A549 treated with dexamethasone at 1 μM for 4 hours (cell line): ENCODE data around the gene CCSER2. TPM values are rescaled to one million over a fixed set of nuclear protein-coding genes. Genes with fewer than 3 reads are reported as not detected.

Source experiments
- total RNA-seq: library from RNA; stranded (reverse); fragments of 200-300 nt; extraction: Qiagen RNA extraction; gene quantifications from 5 replicates; pipeline ENCODE4 v1.2.3, GENCODE V29; 2022

CCSER2 gene, protein sequence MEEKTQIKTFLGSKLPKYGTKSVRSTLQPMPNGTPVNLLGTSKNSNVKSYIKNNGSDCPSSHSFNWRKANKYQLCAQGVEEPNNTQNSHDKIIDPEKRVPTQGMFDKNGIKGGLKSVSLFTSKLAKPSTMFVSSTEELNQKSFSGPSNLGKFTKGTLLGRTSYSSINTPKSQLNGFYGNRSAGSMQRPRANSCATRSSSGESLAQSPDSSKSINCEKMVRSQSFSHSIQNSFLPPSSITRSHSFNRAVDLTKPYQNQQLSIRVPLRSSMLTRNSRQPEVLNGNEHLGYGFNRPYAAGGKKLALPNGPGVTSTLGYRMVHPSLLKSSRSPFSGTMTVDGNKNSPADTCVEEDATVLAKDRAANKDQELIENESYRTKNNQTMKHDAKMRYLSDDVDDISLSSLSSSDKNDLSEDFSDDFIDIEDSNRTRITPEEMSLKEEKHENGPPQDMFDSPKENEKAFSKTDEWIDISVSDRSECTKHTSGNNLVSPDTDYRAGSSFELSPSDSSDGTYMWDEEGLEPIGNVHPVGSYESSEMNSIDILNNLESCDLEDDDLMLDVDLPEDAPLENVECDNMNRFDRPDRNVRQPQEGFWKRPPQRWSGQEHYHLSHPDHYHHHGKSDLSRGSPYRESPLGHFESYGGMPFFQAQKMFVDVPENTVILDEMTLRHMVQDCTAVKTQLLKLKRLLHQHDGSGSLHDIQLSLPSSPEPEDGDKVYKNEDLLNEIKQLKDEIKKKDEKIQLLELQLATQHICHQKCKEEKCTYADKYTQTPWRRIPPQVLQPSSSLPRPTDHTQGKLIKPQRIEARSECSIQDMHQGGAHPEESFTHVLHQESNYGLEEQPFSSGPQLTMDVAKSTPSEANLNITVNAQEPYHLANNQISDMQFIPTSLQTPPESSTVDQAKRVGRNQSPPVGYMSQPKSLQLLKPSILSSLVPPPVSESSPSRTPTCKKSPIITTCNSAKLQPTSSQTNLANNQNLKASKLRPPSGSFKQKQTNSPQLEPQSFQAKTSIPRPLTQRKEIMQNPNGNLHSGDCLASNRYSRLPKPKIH
- 9.1 to 15.3 TPM (median 13.8 TPM) in 5 replicates for total RNA-seq

DNA sequence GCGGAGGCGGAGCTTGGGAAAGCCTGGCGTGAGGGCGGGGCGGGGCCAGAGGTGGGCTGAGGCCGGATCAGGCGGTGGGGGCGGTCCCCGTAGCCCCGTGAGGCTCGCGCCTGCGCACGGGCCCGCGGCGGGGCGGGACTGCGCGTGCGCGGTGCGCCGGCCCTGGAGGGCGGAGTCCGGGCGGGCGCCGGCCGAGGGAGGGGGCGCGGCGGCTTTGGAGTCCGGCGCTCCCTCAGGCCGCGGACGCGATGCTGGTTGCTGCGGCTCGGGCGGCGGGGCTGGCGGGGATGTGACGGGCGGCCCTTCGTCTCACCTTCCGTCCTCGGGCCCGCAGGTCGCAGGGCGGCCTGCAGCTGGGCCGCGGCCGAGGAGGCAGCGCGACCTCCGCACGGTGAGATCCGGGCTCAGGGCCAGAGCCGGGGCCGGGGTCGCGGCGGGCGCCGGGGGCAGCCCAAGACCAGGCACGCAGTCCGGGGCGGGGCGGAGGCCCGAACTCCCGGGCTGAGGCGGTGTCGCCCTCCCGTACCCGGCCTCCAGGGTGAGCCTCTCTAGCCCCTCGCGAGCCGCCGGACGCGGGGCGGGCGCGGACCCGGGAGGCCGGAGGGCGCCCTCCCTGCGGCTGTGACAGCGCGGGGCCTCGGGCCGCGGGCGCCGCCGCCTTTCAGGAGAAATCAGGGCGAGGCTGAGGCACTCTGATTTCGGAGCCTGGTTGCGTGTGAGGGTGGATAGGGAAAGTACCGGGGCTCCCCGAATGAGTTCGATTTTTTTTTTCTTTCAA lies at the start of gene CCSER2:
CCSER2 (plus strand) TSS at position 172 of the 778 bp plus-strand sequence. CDS start 42,464 bp downstream, outside the sequence.

Other genes starting within 250 kb of the CCSER2 start
- 189 to 206 TPM (median 196 TPM) in 5 replicates for gene GHITM, start 189.1 kb upstream of the CCSER2 start, total RNA-seq
- gene GPR15LG, start 154.8 kb upstream of the CCSER2 start, total RNA-seq, result 0.21 TPM in 1 of 5 replicates, not detected in the others
- gene CDHR1, start 134.1 kb upstream of the CCSER2 start, total RNA-seq, result 0.05 to 0.15 TPM (median 0.11 TPM) in 5 replicates
- not detected in 5 replicates for gene LRIT2, start 103.0 kb upstream of the CCSER2 start, total RNA-seq
- not detected in 5 replicates for gene LRIT1, start 87.0 kb upstream of the CCSER2 start, total RNA-seq
- not detected in 5 replicates for gene RGR, start 83.5 kb upstream of the CCSER2 start, total RNA-seq